Measurements from ENCODE around the gene ARID4B. TPM values are rescaled to one million over a fixed set of nuclear protein-coding genes. Genes with fewer than 3 reads are reported as not detected.

Gene ARID4B
- total RNA-seq, 1 experiment from 2014 or later, result 16.8 TPM

GRCh38 chr1:235280467-235280866 lies 47.5 kb downstream of the ARID4B start:
- Histone ChIP-seq H3K79me2 (ENCODE audit: low read length) (peaks cover 88% of the 10 kb centered on the region), H3K36me3 (ENCODE audit: low read depth, low read length) (no peaks in the 10 kb centered on the region), H4K20me1 (ENCODE audit: low read length) (no peaks in the 10 kb centered on the region; the same call in 1 of the 2 replicates), H3K4me3 (ENCODE audit: low read length) (no peak overlapping the region), H3K9me2 (replicated peaks; ENCODE audit: low read length) (no peaks in the 10 kb centered on the region), H3K9ac (ENCODE audit: low read length) (no peak overlapping the region), H3K4me1 (ENCODE audit: insufficient read depth, low read length) (no peaks in the 10 kb centered on the region), H3K27ac (ENCODE audit: low read length) (no peak overlapping the region), H3K27me3 (ENCODE audit: low read length) (no peaks in the 10 kb centered on the region), H3K9me3 (ENCODE audit: low read length) (no peaks in the 10 kb centered on the region), H2AFZ (ENCODE audit: low read length) (no peak overlapping the region), H3K4me2 (ENCODE audit: low read length) (no peak overlapping the region), H3F3A (ENCODE audit: low read length, unreplicated experiment) (no peaks in the 10 kb centered on the region)
- ChIA-PET CTCF (no interaction called here), POLR2A (ENCODE audit: unreplicated experiment) (interaction anchor here (0.5 kb wide), 1 partner anchor 502 kb away, joined by 8 read pairs; no protein-coding TSS in a partner anchor)
- ATAC-seq, result no peak
- DNase-seq, result no peak
- no peak for TF ChIP-seq CTCF (conservative IDR thresholded peaks at IDR 0.05; ENCODE audit: low read depth, low read length)
- no peak for TF ChIP-seq EZH2phosphoT487 (IDR thresholded peaks at IDR 0.05; ENCODE audit: borderline replicate concordance, low read length)
- no peak for TF ChIP-seq EZH2 (IDR thresholded peaks at IDR 0.05; ENCODE audit: low read length, unreplicated experiment)
- no TSS peak for BruUV-seq (replicated peaks)
- intact Hi-C loops (cut with micrococcal nuclease), result no loop called here

GRCh38 chr1:235279694-235280093 lies 48.3 kb downstream of the ARID4B start:
- intact Hi-C loops (cut with micrococcal nuclease), result no loop called here
- CTCF ChIA-PET, result no interaction called here

More at GRCh38 chr1:235279694-235280093, 48.3 kb downstream of the ARID4B start:
- Histone ChIP-seq H3K79me2 (ENCODE audit: low read length) (peaks cover 88% of the 10 kb centered on the region), H3K4me2 (ENCODE audit: low read length) (no peak overlapping the region), H3K27ac (ENCODE audit: low read length) (no peak overlapping the region), H3K9me3 (ENCODE audit: low read length) (no peaks in the 10 kb centered on the region), H3K9me2 (replicated peaks; ENCODE audit: low read length) (no peaks in the 10 kb centered on the region), H3K27me3 (ENCODE audit: low read length) (no peaks in the 10 kb centered on the region), H3K4me1 (ENCODE audit: insufficient read depth, low read length) (no peaks in the 10 kb centered on the region), H2AFZ (ENCODE audit: low read length) (no peak overlapping the region), H3F3A (ENCODE audit: low read length, unreplicated experiment) (no peaks in the 10 kb centered on the region), H3K9ac (ENCODE audit: low read length) (no peak overlapping the region), H3K4me3 (ENCODE audit: low read length) (no peak overlapping the region), H3K36me3 (ENCODE audit: low read depth, low read length) (no peaks in the 10 kb centered on the region), H4K20me1 (ENCODE audit: low read length) (no peaks in the 10 kb centered on the region; the same call in 1 of the 2 replicates)
- POLR2A ChIA-PET (ENCODE audit: unreplicated experiment), result interaction anchor here (0.5 kb wide), 1 partner anchor 503 kb away, joined by 8 read pairs; no protein-coding TSS in a partner anchor
- DNase-seq, result no peak
- TF ChIP-seq EZH2phosphoT487 (IDR thresholded peaks at IDR 0.05; ENCODE audit: borderline replicate concordance, low read length), result no peak
- TF ChIP-seq EZH2 (IDR thresholded peaks at IDR 0.05; ENCODE audit: low read length, unreplicated experiment), result no peak
- TF ChIP-seq CTCF (conservative IDR thresholded peaks at IDR 0.05; ENCODE audit: low read depth, low read length), result no peak
- BruUV-seq (replicated peaks), result no TSS peak
- no peak for ATAC-seq
